Activated CD4-positive, alpha-beta T cell treated with anti-CD3 and anti-CD28 coated beads, Interleukin-2, Interleukin-6, amounts not matched to agents 100 ng/mL and 50 ng/mL, durations not matched to agents 16 hours and 8 hours (primary cell): Measurements from ENCODE around the gene GNAI1.
A peak's percentile ranks its signal among the peaks of the same experiment; 100 is the strongest.
"Not testable (repeated sequence)": the region's sequence is repeated elsewhere in the genome, so short reads cannot be mapped to it uniquely, and the experiment has no call there.

Experiments
- DNase-seq: peaks from one replicate; pipeline ENCODE4 v3.0.0-alpha.2; 2020

GNAI1 gene

GRCh38 chr7:80133361-80134114 is 1.1 kb upstream of the GNAI1 start:
- no peak for DNase-seq

GRCh38 chr7:80134115-80134535 is 506 bp upstream of the GNAI1 start:
- DNase-seq: no peak

DNA sequence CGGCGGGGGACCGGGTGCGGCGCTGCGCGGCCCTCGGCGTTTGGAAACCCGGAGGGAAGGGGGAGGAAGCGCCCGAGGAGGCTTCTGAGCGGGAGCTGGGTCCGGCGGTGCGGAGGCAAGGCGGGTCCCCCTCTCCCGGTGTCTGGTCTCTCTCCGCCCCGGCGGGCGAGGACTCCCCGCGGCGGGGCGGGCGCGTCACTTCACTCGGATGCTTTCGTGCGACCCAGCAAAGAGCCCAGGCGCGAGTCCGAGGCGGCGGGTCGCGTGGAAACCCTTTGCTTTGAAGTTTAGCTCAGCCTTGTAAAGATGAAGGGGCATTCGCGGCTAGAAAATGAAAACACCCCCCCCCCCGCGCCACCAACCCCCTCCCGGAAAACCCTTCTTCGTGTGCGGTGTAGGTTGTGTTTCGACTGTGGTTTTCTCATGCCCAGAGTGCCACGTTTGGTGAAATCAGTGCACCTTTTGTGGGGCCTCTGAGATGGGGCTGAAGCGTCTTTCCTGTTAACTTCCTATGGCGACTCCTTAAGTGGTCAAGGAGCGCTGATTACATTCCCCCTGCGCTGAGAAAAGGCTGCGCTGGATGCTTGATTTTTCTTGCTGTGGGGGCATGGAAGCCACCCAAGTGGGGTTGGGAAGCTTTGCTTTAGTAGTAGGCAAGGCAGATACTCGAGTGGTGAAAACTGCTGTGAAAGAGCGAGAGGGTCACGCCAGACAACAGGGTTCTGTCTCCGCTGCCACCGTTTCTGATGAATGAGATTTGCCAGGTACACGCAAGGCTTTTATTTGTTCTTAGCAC is 876 bp downstream of the GNAI1 start:
- peak; percentile 58 for DNase-seq

GRCh38 chr7:80136261-80137055 is 1.8 kb downstream of the GNAI1 start:
- DNase-seq: peak; percentile 70

- no peak for DNase-seq
Measured at GRCh38 chr7:80137410-80137809, 2.8 kb downstream of the GNAI1 start.

GRCh38 chr7:80139236-80139635 is 4.6 kb downstream of the GNAI1 start:
- DNase-seq: no peak

GRCh38 chr7:80140388-80140787 is 5.8 kb downstream of the GNAI1 start:
- no peak for DNase-seq

- DNase-seq: no peak
Measured at GRCh38 chr7:80141376-80141775, 6.7 kb downstream of the GNAI1 start.

- no peak for DNase-seq
Measured at GRCh38 chr7:80142853-80143580, 8.4 kb downstream of the GNAI1 start.

DNA sequence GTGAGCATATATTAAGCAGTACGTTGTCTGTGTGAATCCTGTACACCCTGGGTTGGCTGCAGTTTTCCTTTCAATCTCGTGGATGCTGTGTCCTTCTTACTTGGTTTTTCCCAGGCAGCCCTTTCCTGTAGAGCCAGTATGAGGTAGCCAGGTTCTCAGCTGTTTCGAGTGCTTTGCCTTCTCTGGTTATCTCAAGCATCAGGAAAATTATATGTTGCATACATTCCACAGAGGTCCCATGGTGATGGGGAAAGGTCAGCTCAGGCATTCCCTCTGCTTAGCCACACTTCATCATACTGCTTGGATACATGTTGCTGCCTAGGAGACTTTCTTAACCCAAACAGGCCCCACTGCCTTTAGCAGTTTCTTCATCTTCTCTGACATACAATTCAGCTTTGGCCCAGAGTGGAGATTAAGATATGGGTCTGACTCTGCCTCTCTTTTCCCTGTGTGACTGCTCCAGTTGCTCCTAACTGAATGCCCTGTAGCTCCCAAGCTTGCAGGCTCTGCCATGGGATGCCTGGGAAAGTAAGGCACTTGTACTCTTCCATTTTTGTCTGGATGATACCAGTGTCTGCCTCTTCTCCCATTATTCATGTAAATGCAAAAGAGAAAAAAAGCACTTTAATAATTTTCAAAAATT is 11.3 kb downstream of the GNAI1 start:
- no peak for DNase-seq

DNA sequence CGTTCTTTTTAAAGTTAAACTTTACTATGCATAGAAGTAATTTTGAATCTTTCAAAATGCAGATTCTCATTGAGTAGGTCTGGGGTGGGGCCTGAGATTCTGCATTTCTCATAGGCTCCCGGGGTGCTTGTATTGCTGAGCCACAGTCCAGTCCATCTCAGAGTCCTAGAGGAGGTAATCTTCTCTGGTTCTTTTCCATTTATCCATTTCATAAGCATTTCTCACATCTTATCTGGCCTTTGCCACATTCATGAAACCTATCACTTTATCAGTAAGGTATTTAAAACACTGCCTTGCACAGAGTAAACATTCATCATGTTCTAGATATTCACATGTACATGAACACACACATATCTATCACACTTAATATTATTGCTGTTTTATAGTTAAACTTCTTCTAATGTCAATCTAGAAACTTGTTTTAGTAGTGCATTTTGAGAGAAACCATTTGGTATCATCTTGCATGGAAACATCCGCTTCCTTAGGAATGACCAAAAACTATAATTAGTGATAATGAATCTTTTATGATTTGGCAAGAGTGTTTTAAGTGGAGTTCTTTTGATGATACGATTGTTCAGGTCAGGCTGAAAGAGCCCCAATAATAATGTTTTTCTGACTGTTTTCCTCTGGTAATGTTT is 12.0 kb downstream of the GNAI1 start:
- DNase-seq: no peak

- DNase-seq: no peak
Measured at GRCh38 chr7:80147543-80148391, 13.1 kb downstream of the GNAI1 start.

DNA sequence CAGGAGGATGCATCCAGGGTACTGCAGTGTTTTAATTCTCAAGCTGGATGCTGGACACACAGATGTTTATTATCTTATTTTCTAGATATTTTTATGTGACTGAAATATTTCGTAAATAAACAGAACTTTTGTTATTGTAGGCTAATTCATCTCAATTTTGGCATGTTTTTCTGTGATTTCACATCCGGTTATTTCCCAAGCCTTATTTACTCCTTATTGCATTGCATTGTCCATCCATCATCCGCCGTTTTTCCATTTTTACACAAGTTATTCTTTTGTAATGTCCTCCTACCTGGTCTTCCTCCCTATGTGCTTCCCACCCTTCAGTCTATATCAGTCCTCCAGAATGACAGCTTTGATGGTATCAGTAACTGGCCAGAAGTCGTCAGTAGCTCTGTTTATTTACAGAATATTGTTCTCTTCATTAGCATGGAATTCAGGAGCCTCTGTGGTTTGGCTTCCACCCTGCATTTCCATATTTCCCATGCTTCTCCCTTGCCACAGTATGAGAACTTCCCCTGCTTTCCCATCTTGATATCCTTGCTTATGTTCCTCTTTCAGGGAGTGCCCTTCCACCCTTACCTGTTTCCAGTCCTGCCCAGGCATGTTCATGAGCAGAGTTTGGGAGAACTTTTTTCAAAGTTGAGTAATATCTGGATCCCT is 16.1 kb downstream of the GNAI1 start:
- no peak for DNase-seq

- DNase-seq: peak; percentile 19
Measured at GRCh38 chr7:80151274-80151665, 16.6 kb downstream of the GNAI1 start.

- no peak for DNase-seq
Measured at GRCh38 chr7:80153446-80153845, 18.8 kb downstream of the GNAI1 start.

- no peak for DNase-seq
Measured at GRCh38 chr7:80154656-80155333, 20.2 kb downstream of the GNAI1 start.

- DNase-seq: no peak
Measured at GRCh38 chr7:80155374-80155773, 20.7 kb downstream of the GNAI1 start.

DNA sequence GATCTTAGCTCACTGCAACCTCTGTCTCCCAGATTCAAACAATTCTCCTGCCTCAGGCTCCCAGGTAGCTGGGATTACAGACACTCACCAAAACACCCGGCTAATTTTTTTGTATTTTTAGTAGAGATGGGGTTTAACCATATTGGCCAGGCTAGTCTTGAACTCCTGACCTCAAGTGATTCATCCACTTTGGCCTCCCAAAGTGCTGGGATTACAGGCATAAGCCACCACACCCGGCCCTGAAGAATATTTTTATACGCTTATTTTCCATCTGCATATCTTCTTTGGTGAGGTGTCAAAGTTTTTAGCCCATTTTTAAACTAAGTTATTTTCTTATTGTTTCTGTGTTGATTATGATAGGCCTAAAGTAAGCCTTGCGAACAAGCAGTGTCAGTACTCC is 23.1 kb downstream of the GNAI1 start:
- DNase-seq: not testable (repeated sequence)

DNA sequence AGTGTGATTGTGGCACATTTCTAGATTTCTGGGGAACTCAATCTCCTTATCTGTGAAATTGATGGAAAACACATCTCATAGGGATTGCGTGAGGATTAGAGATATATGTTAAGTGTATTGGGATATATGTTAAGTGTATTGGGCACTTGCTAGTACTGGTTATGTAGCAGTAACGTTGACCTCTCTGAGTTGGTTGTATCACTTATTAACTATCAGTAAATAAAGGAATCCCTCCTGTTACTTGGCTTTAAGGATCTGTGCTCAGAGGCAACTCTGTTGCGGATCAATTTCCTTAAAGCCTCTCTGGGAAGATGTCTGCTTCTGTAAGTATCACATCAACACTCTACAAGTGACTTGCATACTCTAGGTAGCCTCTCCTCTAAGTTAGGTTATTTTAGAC is 25.2 kb downstream of the GNAI1 start:
- DNase-seq: no peak

GRCh38 chr7:80161466-80161865 is 26.8 kb downstream of the GNAI1 start:
- no peak for DNase-seq
